ENCODE data around the gene SLCO1B3.
"Not testable (repeated sequence)": the region's sequence is repeated elsewhere in the genome, so short reads cannot be mapped to it uniquely, and the experiment has no call there.

The SLCO1B3 gene, protein sequence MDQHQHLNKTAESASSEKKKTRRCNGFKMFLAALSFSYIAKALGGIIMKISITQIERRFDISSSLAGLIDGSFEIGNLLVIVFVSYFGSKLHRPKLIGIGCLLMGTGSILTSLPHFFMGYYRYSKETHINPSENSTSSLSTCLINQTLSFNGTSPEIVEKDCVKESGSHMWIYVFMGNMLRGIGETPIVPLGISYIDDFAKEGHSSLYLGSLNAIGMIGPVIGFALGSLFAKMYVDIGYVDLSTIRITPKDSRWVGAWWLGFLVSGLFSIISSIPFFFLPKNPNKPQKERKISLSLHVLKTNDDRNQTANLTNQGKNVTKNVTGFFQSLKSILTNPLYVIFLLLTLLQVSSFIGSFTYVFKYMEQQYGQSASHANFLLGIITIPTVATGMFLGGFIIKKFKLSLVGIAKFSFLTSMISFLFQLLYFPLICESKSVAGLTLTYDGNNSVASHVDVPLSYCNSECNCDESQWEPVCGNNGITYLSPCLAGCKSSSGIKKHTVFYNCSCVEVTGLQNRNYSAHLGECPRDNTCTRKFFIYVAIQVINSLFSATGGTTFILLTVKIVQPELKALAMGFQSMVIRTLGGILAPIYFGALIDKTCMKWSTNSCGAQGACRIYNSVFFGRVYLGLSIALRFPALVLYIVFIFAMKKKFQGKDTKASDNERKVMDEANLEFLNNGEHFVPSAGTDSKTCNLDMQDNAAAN

DNA sequence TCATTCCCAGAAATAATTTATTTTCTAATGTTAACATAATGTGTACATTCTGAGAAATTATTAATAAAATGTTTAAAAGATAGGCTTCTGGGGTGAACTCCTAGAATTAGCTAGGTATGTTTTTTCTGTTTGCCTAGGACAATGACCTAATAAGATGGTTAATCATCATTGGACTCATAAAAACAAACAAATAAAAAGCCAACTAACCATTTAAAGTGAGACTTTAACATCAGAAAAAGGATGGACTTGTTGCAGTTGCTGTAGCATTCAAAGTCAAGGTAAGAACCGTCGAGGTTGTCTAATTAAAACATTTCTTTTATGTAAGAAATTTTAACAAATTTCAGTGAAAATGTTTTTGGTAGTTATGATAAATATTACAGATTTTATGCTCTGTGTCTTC, at the start of gene SLCO1B3:
SLCO1B3 (plus strand) TSS at position 219 of the 400 bp plus-strand sequence. CDS start 5,034 bp downstream, outside the sequence.
- DNase-seq = no peak

DNA sequence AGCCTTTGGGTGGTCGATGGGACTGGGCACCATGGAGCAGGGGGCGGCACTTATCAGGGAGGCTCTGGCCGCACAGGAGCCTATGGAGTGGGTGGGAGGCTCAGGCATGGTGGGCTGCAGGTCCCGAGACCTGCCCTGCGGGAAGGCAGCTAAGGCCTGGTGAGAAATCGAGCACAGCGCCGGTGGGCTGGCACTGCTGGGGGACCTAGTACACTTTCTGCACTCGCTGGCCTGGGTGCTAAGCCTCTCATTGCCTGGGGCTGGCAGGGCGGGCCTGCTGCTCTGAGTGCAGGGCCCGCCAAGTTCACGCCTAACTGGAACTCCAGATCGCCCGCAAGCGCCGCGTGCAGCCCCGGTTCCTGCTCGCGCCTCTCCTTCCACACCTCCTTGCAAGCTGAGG, 33.1 kb upstream of the SLCO1B3 start:
- no peak for DNase-seq

DNA sequence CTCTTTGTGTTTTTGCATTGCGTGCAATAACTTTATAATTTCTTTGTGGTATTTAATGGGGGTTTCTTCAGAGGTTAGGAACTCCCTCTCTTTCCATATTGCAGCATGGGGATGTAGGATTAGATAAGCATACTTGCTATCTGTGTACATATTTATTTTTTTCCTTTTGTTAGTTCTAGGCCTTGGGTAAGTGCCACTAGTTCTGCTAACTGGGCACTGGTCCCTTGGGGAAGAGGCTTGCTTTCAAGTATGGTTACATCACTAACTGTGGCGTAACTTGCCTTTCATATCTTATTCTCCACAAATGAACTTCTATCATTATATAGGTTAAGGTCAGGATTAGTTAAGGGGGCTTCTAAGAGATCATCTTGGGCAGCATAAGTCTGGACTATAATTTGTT, 31.5 kb upstream of the SLCO1B3 start:
- DNase-seq = no peak

DNA sequence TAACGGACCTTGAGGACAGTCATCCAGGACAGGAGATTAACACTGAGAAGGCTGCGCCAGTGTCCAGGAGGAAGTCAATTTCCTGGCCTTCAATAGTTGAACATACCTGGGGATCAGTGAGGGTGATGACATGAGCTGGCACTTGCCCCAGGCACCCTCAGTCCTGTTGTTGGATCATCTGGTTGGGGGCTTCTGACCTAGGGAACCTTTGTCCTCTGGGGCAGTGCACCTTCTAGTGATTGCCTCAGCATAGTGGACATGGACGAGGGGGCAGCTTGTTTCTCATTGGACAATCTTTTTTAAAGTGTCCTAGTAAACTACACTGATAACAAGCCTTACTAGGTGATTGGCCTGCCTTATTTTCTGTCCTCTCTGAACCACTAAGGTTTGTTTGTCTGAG, 30.5 kb upstream of the SLCO1B3 start:
- not testable (repeated sequence) for DNase-seq

DNA sequence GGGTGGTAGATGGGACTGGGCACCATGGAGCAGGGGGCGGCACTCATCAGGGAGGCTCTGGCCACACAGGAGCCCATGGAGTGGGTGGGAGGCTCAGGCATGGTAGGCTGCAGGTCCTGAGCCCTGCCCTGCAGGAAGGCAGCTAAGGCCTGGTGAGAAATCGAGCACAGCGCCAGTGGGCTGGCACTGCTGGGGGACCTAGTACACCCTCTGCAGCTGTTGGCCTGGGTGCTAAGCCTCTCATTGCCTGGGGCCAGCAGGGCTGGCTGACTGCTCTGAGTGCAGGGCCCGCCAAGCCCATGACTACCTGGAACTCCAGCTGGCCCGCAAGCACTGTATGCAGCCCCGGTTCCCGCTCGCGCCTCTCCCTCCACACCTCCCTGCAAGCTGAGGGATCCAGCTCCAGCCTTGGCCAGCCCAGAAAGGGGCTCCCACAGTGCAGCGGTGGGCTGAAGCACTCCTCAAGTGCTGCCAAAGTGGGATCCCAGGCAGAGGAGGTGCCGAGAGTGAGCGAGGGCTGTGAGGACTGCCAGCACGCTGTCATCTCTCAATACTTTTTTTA, 26.6 kb upstream of the SLCO1B3 start:
- not testable (repeated sequence) for DNase-seq

DNA sequence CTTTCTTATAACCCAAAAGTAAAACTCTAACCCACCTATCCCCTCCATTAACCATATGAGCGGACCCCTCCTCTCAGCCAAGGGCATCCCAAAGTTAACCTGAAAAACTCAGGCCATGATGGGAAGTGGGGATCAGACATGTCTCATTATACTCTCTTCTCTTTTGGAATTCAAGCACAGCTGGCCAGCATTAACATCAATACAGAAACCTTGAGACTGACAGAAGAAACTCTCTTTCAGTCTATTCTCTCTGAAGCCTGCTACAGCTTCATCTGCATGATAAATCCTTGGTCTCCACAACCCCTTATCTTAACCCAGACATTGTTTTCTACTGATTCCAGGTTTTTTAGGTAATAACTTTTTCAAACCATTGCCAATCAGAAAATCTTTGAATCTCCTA, 17.5 kb upstream of the SLCO1B3 start:
- no peak for DNase-seq

DNA sequence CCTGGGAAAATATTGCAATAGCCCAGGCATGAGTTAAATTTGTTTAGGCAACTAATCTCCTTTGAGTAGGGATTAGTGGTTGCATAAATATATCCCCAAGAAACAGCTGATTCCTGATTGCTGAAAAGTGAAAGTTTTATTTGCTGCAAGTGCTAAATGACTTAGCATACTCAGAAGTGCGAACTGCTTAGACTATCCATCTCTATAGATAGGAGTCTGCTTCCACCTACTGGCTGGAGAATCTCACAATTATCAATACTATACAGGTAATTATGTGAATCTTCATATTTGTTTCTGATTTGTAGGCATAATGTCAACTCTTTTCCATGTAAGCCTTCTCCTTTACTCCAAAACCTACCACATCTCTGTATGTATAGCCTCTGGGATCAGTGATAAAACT, 12.0 kb upstream of the SLCO1B3 start:
- no peak for DNase-seq

DNA sequence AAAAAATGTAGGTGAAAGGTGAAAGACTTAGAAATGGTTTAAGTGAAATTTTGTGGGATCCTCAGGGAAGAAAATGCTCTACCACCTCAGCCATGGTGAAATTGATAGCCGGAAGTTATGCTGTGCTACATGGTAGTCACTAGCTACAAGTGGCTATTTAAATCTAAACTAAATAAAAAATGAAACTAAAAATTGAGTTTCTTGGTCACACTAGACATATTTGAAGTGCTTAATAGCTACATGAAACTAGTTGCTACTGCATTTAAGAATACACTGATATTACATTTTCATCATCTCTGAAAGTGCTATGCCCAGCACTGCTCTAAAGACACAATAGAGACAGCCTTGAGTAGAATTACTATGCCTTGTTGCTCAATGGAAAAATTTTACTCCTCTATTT, 10.3 kb upstream of the SLCO1B3 start:
- no peak for DNase-seq

DNA sequence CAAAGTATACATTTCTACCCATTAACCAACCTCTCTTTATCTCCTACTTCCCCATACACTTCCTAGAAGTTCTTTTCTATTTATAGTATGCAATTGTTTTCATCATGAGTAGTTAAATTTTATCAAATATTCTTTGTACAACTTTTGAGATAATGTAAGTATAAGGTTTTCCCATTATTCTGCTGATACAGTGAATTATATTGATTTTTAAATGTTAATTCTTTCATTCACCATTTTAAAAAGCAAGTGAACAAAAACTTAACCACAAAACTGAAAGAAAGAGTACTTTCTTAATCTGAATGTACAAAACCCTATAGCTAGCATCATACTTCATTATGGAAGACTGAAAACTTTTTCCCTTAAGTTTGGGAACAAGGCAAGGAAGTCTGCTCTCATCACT, 9.5 kb upstream of the SLCO1B3 start:
- no peak for DNase-seq

DNA sequence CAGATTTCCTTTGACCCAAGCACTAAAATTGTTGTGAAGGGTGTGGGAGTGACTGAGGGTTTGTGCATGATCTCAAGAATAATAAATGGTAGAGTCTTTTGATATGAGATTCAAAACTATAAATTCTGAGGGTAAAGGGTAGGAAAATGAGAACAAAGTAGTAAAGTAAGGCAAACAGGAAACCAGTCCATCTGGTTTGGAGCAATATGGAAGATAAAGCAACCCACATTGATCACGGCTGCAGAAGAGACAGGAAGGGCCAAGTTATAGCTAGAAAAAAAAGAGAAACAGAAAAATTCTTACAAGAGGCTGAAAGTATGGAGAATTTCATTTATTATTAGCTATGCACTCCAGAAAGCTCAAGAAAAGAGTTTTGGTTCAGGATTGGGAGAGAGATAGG, 4.6 kb upstream of the SLCO1B3 start:
- DNase-seq = no peak

DNA sequence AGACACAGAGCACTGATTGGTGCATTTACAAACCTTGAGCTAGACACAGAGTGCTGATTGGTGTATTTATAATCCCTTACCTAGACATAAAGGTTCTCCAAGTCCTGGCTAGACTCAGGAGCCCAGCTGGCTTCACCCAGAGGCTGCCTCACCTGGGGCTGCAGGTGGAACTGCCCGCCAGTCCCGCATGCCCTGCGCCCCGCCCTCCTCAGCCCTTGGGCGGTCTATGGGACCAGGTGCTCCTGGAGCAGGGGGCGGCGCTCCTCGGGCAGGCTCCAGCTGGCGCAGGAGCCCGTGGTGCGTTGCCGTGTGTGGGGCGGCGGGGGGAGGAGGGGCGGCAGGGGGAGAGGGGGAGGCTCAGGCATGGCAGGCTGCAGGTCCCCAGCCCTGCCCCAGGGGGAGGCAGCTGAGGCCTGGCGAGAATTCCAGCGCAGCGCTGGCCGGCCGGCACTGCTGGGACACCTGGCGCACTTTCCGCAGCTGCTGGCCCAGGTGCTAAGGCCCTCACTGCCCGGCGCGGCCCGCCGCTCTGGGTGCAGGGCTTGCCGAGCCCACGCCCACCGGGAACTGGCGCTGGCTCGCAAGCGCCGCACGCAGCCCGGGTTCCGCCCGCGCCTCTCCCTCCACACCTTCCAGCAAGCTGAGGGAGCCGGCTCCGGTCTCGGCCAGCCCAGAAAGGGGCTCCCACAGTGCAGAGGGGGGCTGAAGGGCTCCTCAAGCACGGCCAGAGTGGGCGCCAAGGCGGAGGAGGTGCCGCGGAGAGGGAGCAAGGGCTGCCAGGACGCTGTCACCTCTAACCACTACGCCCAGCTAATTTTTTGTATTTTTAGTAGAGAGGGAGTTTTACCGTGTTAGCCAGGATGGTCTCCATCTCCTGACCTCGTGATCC, 3.1 kb upstream of the SLCO1B3 start:
- no peak for DNase-seq

DNA sequence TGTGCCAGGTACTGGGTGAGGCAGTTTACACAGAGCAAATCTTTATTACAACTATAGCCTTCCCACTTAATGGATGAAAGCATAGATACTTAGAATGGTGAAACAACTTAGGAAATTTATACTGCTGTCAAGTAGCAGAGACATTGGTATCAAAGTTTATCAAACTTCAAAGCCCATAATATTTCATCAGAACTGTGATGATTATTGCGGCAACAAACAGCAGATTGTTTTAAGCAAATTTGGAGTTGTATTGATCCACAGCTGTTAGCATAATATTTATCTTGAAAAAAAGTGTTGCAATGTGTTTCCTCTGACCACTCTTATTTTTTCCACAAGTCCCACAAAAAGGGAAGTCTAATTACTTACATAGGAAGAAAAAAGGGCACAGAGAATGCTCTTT, 2.0 kb upstream of the SLCO1B3 start:
- DNase-seq = no peak

DNA sequence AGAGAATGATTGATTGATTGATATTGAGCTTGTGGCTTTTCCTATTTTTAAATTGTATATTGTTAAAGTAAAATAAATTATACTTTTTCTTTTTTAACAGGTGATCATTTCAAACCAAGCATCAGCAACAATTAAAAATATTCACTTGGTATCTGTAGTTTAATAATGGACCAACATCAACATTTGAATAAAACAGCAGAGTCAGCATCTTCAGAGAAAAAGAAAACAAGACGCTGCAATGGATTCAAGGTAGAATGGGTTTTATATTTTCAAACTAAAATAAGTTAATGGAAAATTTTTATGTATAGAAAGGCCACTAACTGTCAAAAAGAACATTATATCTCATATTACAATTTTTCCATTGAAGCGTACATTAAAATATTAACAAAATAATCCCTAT, 5.1 kb downstream of the SLCO1B3 start:
- DNase-seq = no peak

DNA sequence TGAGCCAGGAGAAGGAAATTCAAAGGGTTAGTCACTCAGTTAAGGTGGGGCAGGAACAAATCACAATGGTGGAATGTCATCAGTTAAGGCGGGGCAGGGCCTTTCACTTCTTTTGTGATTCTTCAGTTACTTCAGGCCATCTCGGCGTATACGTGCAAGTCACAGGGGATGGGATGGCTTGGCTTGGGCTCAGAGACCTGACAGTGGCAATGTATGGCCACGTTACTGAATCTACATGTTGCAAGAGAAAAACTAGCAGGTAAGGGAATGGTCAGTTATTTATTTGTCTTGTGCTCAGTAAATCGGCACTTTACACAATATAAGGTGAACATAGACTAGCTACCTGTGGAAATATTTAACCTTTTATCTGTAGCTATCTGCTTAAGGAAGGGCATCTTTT, 11.9 kb downstream of the SLCO1B3 start:
- DNase-seq = no peak

DNA sequence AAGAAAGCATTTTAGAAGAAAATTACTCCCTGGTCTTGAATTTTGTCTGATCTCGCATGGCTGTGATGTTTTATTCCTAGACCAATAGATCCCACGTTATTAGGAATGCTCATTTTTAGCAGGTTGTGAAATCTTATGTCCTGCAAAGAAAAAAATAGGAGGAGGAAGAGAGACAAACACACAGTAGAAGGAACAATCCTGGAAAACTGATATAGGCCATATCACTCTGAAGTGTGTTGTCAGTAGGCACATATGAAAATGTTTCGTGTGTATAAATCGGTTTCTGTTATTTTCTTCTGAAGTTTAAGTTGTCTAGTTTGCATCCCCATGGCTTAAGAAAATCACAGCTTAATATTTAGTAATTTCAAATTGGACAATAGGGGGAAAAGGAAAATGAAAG, 12.4 kb downstream of the SLCO1B3 start:
- no peak for DNase-seq

DNA sequence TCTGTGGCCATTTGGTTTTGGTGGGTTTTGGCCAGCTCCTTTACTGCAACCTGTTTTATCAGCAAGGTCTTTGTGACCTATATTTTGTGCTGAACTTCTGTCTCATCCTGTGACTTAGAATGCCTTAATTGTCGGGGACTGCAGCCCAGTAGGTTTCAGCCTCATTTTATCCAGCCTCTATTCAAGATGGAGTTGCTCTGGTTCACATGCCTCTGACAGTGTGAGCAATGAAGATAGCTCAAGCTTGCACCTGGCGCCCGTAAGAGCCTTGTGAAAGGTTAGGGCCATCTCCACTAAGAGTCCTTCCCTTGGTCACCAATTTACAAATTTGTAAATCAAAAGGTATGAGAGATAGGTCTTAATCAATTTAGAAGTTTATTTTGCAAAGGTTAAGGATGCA, 19.4 kb downstream of the SLCO1B3 start:
- no peak for DNase-seq

DNA sequence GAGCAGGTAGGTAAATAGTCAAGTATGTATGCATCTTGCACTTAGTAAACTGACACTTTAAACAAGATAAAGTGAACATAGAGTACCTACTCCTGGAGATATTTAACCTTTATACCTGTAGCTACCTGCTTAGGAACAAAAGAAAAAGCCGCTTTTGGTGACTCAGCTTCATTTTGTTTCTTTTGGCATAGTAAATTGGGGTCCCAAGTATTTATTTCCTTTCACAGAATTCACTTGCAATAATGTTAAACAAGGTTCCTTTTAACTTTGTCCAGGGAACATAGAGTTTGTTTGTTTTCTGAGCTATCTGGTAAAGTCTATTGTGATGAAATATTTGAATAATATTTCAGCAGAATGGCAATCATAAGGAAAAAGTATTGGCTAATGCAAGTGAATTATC, 20.0 kb downstream of the SLCO1B3 start:
- no peak for DNase-seq

DNA sequence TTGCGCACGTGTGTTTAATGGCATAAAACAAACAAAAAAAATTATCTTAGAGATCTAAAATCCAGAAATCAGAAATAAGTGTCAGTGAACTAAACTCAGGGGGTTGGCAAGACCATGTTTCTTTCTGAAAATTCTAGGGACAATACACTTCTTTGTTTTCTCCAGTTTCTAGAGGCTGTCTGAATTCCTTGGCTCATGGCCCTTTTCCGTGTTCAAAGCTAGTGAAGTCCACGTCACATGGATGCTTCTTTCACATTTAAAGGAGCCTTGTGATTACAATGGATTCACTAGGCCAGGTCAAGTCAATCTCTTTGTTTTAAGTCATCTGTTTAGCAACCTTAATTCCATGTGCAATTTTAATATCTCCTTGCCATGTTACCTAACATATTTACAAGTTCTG, 22.4 kb downstream of the SLCO1B3 start:
- DNase-seq = no peak

DNA sequence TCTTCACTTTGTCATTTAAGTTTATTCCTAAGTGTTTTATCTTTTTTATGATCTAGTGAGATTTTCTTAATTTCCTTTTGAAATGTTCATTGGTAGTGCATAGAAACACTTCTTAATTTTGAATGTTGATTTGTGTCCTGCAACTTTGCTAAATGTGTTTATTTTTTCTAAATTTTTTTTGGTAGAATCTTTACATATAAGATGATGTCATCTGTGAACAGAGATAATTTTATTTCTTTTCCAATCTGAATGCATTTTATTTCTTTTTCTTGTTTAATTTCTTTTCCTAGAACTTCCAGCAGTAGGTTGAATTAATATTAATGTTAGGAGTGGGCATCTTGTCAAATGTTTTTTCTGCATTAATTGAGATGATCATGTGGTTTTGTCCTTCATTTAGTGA, 42.1 kb downstream of the SLCO1B3 start:
- no peak for DNase-seq

DNA sequence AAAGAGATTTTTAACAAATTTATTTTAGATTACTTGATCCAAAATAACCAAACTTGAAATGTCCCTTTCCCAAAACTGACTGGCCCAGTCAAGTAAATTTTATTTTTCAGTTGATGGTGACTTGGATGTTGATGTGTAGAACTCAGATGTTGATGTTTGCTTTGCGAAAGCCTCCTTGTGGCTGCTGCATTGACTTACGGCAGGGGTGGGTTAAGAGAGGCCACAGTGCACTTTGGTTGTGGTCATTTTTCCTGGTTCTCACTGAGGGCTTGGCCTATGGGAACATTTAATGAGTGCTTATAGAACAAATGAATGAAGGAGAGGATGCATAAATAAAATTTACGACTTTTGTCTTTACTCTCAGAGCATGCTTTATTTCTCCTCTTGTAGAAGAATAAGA, 52.6 kb downstream of the SLCO1B3 start:
- no peak for DNase-seq

DNA sequence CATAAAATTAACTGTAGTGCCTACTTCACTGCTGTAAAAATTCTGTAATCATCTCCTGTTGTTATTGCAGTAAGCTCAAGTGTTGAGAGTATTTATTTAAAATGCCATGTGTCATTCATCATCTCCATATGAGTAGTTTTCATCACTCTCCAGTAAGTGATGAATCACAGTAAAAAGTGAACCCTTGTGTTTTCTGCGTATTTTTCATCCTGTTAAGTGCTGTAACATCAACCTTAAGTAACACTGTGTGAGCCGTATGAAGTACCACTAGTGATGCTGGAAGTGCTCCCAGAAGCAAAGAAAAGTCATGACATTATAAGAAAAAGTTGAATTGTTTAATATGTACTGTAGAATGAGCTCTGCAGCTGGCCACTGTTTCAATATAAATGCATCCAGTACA, 55.4 kb downstream of the SLCO1B3 start:
- DNase-seq = no peak

DNA sequence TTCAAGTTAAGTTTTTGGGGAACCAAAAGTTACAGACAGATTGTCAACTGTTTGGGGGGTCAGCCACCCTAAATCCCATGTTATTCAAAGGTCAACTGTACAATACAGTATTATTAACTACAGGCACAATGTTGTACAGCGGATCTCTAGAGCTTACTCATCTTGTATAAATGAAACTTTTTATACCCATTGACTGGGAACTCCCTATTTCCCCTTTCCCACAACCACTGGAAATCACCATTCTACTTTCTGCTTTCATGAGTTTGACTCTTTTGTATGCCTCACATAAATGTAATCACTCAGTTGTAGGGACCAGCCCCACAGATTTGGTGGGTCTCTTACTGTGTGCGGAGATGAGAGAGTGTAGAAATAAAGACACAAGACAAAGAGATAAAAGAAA, 57.8 kb downstream of the SLCO1B3 start:
- DNase-seq = no peak

DNA sequence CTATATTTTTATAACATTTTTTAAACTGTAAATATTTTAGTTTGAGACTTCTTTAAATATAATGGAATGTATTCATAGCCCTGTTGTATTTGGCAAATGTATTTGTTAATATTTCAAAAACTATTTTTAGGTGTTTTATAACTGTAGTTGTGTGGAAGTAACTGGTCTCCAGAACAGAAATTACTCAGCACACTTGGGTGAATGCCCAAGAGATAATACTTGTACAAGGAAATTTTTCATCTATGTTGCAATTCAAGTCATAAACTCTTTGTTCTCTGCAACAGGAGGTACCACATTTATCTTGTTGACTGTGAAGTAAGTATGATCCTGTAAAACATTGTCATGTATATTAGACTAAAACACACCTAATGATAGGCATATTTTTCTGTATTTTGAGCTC, 72.8 kb downstream of the SLCO1B3 start:
- DNase-seq = no peak
